Measurements from ENCODE around the gene MYOD1. TPM values are rescaled to one million over a fixed set of nuclear protein-coding genes. Genes with fewer than 3 reads are reported as not detected.
A peak's percentile ranks its signal among the peaks of the same experiment; 100 is the strongest.

The MYOD1 gene
- total and polyA plus RNA-seq, 2 of the 4 experiments (the other 2 are of a cell fraction) = not detected

DNA sequence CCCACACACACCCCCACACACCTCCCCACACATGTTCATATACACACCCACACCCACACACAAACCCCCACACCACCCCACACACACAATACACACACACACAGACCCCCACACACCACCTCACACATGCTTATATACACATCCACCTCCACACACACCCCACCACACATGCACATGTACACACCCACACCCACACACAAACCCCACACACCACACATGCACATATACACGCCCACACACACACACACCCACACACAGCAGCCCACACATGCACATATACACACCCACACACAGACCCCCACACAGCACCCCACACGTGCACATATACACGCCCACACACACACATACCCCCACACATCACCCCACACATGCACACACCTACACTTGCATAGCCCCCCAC lies 44.3 kb downstream of the MYOD1 start:
- H2BK120ac ChIP-seq (ENCODE audit: low read depth, low read length) = no peak overlapping the region
- 47% methylated on average over 3 of the region's 3 CpGs; no CpG with 5 or more reads in 1 of the 2 experiments for WGBS, 2 experiments (ENCODE audit: extremely low coverage in 2 of 2, insufficient read length in 1 of 2)
- no peaks in the 10 kb centered on the region for H3K79me1 ChIP-seq (ENCODE audit: low read depth in 1 of 2, low read length in 2 of 2)
- H4K8ac ChIP-seq (ENCODE audit: low read depth in 2 of 2, low read length in 2 of 2) = no peak overlapping the region
- H3K4me2 ChIP-seq (ENCODE audit: low read depth, low read length) = no peak overlapping the region
- no peak overlapping the region for H2AK5ac ChIP-seq (ENCODE audit: low read depth, low read length)
- no peak overlapping the region for H4K5ac ChIP-seq (ENCODE audit: low read depth, low read length)
- H2BK20ac ChIP-seq (ENCODE audit: low read depth, low read length) = no peak overlapping the region
- POLR2A ChIA-PET (ENCODE audit: unreplicated experiment) = no interaction called here
- DNase-seq (no peak), ATAC-seq (ENCODE audit: low read depth) (no peak)
- H3K27ac ChIP-seq (ENCODE audit: insufficient read depth, low read length) = no peak overlapping the region
- H3K4ac ChIP-seq (ENCODE audit: low read depth, low read length) = no peak overlapping the region
- no peaks in the 10 kb centered on the region for H4K20me1 ChIP-seq (ENCODE audit: insufficient read depth, low read length)
- H3K14ac ChIP-seq (replicated peaks; ENCODE audit: low read depth, low read length) = no peak overlapping the region
- peaks cover 2% of the 10 kb centered on the region; the same call in 1 of the 2 replicates for H3K27me3 ChIP-seq (ENCODE audit: control insufficient read depth, insufficient read depth, low read length)
- no peak overlapping the region for H3K23ac ChIP-seq (ENCODE audit: low read depth, low read length)
- no peak overlapping the region for H2AK9ac ChIP-seq (replicated peaks; ENCODE audit: low read depth, low read length, poor library complexity)
- CTCF ChIA-PET = no interaction called here
- intact Hi-C loops (cut with micrococcal nuclease) = loop anchor here (5.0 kb wide), 1 partner anchor 84 kb away; no protein-coding TSS in a partner anchor
- no peak overlapping the region for H2AFZ ChIP-seq (replicated peaks; ENCODE audit: low read length, poor library complexity)
- H3K56ac ChIP-seq (ENCODE audit: extremely low read depth, insufficient read depth, low read length) = no peak overlapping the region
- no peaks in the 10 kb centered on the region for H3K9me3 ChIP-seq (ENCODE audit: control insufficient read depth, insufficient read depth, low read length)
- no peaks in the 10 kb centered on the region for H3K36me3 ChIP-seq (ENCODE audit: control insufficient read depth, insufficient read depth, low read length)
- in situ Hi-C loops (cut with MboI; ENCODE audit: low sequenced_read_pairs) = loop anchor here (5.0 kb wide), 1 partner anchor 214 kb away; no protein-coding TSS in a partner anchor
- H2BK15ac ChIP-seq (ENCODE audit: low read depth, low read length) = no peak overlapping the region
- no peaks in the 10 kb centered on the region for H3K4me1 ChIP-seq (ENCODE audit: control insufficient read depth, insufficient read depth, low read length)
- BruUV-seq (replicated peaks) = no TSS peak
- TF ChIP-seq FOS (IDR thresholded peaks at IDR 0.05; ENCODE audit: low read depth, low read length) = no peak
- no peak for TF ChIP-seq MXI1 (IDR thresholded peaks at IDR 0.05; ENCODE audit: borderline replicate concordance, low read depth, low read length)
- no peak for TF ChIP-seq CEBPB (IDR thresholded peaks at IDR 0.05; ENCODE audit: low read depth, low read length)
- TF ChIP-seq, protein P1, sequence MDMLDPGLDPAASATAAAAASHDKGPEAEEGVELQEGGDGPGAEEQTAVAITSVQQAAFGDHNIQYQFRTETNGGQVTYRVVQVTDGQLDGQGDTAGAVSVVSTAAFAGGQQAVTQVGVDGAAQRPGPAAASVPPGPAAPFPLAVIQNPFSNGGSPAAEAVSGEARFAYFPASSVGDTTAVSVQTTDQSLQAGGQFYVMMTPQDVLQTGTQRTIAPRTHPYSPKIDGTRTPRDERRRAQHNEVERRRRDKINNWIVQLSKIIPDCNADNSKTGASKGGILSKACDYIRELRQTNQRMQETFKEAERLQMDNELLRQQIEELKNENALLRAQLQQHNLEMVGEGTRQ (IDR thresholded peaks at IDR 0.05; ENCODE audit: low read depth, low read length) = no peak
- TF ChIP-seq RFX5 (IDR thresholded peaks at IDR 0.05; ENCODE audit: low read depth, low read length) = no peak
- TF ChIP-seq SMC3 (IDR thresholded peaks at IDR 0.05; ENCODE audit: low read depth, low read length) = no peak
- no peak for TF ChIP-seq CHD1 (IDR thresholded peaks at IDR 0.05; ENCODE audit: low read depth, low read length)
- TF ChIP-seq NFE2L2 (IDR thresholded peaks at IDR 0.05; ENCODE audit: low read depth, low read length) = no peak
- no peak for TF ChIP-seq BHLHE40 (IDR thresholded peaks at IDR 0.05; ENCODE audit: low read depth, low read length)
- no peak for TF ChIP-seq MAFK (IDR thresholded peaks at IDR 0.05; ENCODE audit: low read depth, low read length)
- H4K91ac ChIP-seq (ENCODE audit: insufficient read depth, low read depth, low read length) = no peak overlapping the region
- dilution Hi-C loops (cut with HindIII; ENCODE audit: low sequenced_read_pairs, unreplicated experiment) = no loop called here
- peak overlapping the region; percentile 50 for H2BK5ac ChIP-seq (ENCODE audit: low read depth, low read length, poor library complexity, severe bottlenecking)
- no peak overlapping the region for H3K18ac ChIP-seq (ENCODE audit: low read depth, low read length)
- H3K9ac ChIP-seq (ENCODE audit: low read depth, low read length) = no peak overlapping the region
- H3K4me3 ChIP-seq (ENCODE audit: insufficient read depth, low read depth, low read length) = no peak overlapping the region
- H3K9me1 ChIP-seq (ENCODE audit: insufficient read depth, low read length) = no peaks in the 10 kb centered on the region
